ENCODE results near the gene LRRC25. TPM values are rescaled to one million over a fixed set of nuclear protein-coding genes. Genes with fewer than 3 reads are reported as not detected.

LRRC25 gene
- total and polyA plus RNA-seq, 7 donors: 2.2 to 13.3 (median 8.4) TPM

- intact Hi-C loops (cut with DNase I): loop anchor here (5.0 to 10.0 kb wide), 2 partner anchors 136 to 303 kb away; partner anchors contain the start of gene JUND
- Histone ChIP-seq H3K27me3 (peaks cover 0 to 29% (median 3%) of the 10 kb centered on the region in 3 donors), H3K27ac (peak overlapping the region; percentile 82 to 88 (median 86)), H3K4me1 (peaks cover 0 to 68% (median 62%) of the 10 kb centered on the region in 4 donors), H3K4me3 (peak overlapping the region in 3 of 4 donors; percentile 37 to 74 (median 40)), H3K36me3 (no peaks in the 10 kb centered on the region), H3K9me3 (no peaks in the 10 kb centered on the region)
- DNase-seq: no peak
- 5 to 10% methylated on average over 30 of the region's 30 CpGs for WGBS, 2 donors
- no peak for TF ChIP-seq EP300 (IDR thresholded peaks at IDR 0.05)
- TF ChIP-seq POLR2AphosphoS5 (IDR thresholded peaks at IDR 0.05): peak in 1 of 4 donors; percentile 18
- no peak for TF ChIP-seq POLR2A (IDR thresholded peaks at IDR 0.05)
- TF ChIP-seq CTCF (IDR thresholded peaks at IDR 0.05): no peak
Observed at GRCh38 chr19:18418029-18418482, 20.6 kb upstream of the LRRC25 start.

GRCh38 chr19:18417250-18418028, 20.0 kb upstream of the LRRC25 start:
- no peaks in the 10 kb centered on the region for H3K9me3 ChIP-seq
- DNase-seq: peak; percentile 91
- TF ChIP-seq CTCF (IDR thresholded peaks at IDR 0.05) (no peak), POLR2AphosphoS5 (IDR thresholded peaks at IDR 0.05) (peak in 3 of 4 donors; percentile 29 to 53 (median 46)), POLR2A (IDR thresholded peaks at IDR 0.05) (no peak), EP300 (IDR thresholded peaks at IDR 0.05) (no peak)
- H3K27ac ChIP-seq: peak overlapping the region; percentile 82 to 88 (median 86)
- peaks cover 0 to 68% (median 62%) of the 10 kb centered on the region in 4 donors for H3K4me1 ChIP-seq
- intact Hi-C loops (cut with DNase I): loop anchor here (5.0 to 10.0 kb wide), 2 partner anchors 135 to 303 kb away; partner anchors contain the start of gene JUND
- 0% methylated on average over 53 of the region's 53 CpGs for WGBS, 2 donors
- no peaks in the 10 kb centered on the region for H3K36me3 ChIP-seq
- peak overlapping the region; percentile 6 to 74 (median 38) for H3K4me3 ChIP-seq
- H3K27me3 ChIP-seq: peaks cover 0 to 29% (median 3%) of the 10 kb centered on the region in 3 donors

GRCh38 chr19:18416778-18417249, 19.4 kb upstream of the LRRC25 start:
- Histone ChIP-seq H3K27ac (peak overlapping the region; percentile 82 to 88 (median 86)), H3K36me3 (no peaks in the 10 kb centered on the region), H3K27me3 (peaks cover 0 to 29% (median 3%) of the 10 kb centered on the region in 3 donors), H3K4me1 (peaks cover 0 to 68% (median 62%) of the 10 kb centered on the region in 4 donors), H3K4me3 (peak overlapping the region; percentile 6 to 74 (median 38)), H3K9me3 (no peaks in the 10 kb centered on the region)
- intact Hi-C loops (cut with DNase I): loop anchor here (5.0 to 10.0 kb wide), 2 partner anchors 135 to 302 kb away; partner anchors contain the start of gene JUND
- 1% methylated on average over 44 of the region's 44 CpGs for WGBS, 2 donors
- DNase-seq: peak; percentile 95
- peak in 3 of 4 donors; percentile 49 to 69 (median 56) for TF ChIP-seq POLR2AphosphoS5 (IDR thresholded peaks at IDR 0.05)
- no peak for TF ChIP-seq EP300 (IDR thresholded peaks at IDR 0.05)

GRCh38 chr19:18415178-18415867, 17.9 kb upstream of the LRRC25 start:
- Histone ChIP-seq H3K9me3 (no peaks in the 10 kb centered on the region), H3K4me1 (peaks cover 0 to 57% (median 55%) of the 10 kb centered on the region in 4 donors), H3K36me3 (no peaks in the 10 kb centered on the region), H3K4me3 (peak overlapping the region in 3 of 4 donors; percentile 21 to 31 (median 26)), H3K27ac (peak overlapping the region; percentile 82 to 88 (median 86)), H3K27me3 (peaks cover 0 to 29% (median 3%) of the 10 kb centered on the region in 3 donors)
- DNase-seq: peak; percentile 92
- intact Hi-C loops (cut with DNase I): loop anchor here (5.0 to 10.0 kb wide), 2 partner anchors 133 to 301 kb away; partner anchors contain the start of gene JUND
- peak in 1 of 2 donors; percentile 9 for TF ChIP-seq POLR2A (IDR thresholded peaks at IDR 0.05)
- peak; percentile 35 to 84 (median 80) for TF ChIP-seq POLR2AphosphoS5 (IDR thresholded peaks at IDR 0.05)
- TF ChIP-seq CTCF (IDR thresholded peaks at IDR 0.05): no peak
- 24 to 61% methylated on average over 25 of the region's 25 CpGs for WGBS, 2 donors
